H1 (cell line): ENCODE results near the gene RPS6KB2.

Experiments
- CTBP2 ChIP-seq: IDR thresholded peaks from 2 replicates; pipeline ENCODE4 v1.7.0; 2011; ENCODE audit warnings: borderline replicate concordance, mild to moderate bottlenecking, moderate library complexity, mixed read lengths, low read length; ENCODE audit not compliant: insufficient read depth, insufficient read length
- CTCF ChIP-seq, 3 experiments: IDR thresholded peaks; 1 replicate in 2 of 3; 2 replicates in 1 of 3; pipeline versions ENCODE4 v1.5.1 to v1.6.1; 2011; ENCODE audit warnings: low read length in 3 of 3, mild to moderate bottlenecking in 3 of 3, inconsistent platforms in 2 of 3, low read depth in 1 of 3, moderate library complexity in 1 of 3; ENCODE audit not compliant: insufficient read depth in 1 of 3; ENCODE audit errors: control extremely low read depth in 1 of 3
- JUN ChIP-seq: IDR thresholded peaks from 2 replicates; pipeline ENCODE4 v1.6.1; 2011; ENCODE audit warnings: low read depth, mild to moderate bottlenecking, improper control_type of control experiment, low read length
- SP1 ChIP-seq: IDR thresholded peaks from 2 replicates; pipeline ENCODE4 v1.6.1; 2011; ENCODE audit warnings: low read depth, low read length
- TAF1 ChIP-seq: IDR thresholded peaks from 2 replicates; pipeline ENCODE4 v1.6.1; 2011; ENCODE audit warnings: mild to moderate bottlenecking, low read depth, low read length

- TF ChIP-seq JUN, result no peak
- TF ChIP-seq CTCF (IDR thresholded peaks at IDR 0.05; ENCODE audit: control extremely low read depth in 1 of 3, insufficient read depth in 1 of 3, low read depth in 1 of 3, low read length in 3 of 3), result no peak
- no peak for TF ChIP-seq TAF1
- TF ChIP-seq CTBP2, result no peak
- no peak for TF ChIP-seq SP1
These were observed 46.9 kb upstream of the RPS6KB2 start for GRCh38 chr11:67381244-67381972.
